Measurements from ENCODE around the gene ABCB1. TPM values are rescaled to one million over a fixed set of nuclear protein-coding genes. Genes with fewer than 3 reads are reported as not detected.

Gene ABCB1
- total RNA-seq, 1 donor from 2014 or later = not detected

GRCh38 chr7:87608431-87608830, 7.7 kb upstream of the ABCB1 start:
- no peaks in the 10 kb centered on the region for H3K4me1 Mint-ChIP-seq (ENCODE audit: low read depth)
- H3K9me3 Mint-ChIP-seq (ENCODE audit: low read depth) = no peaks in the 10 kb centered on the region
- no peak overlapping the region for H3K27ac Mint-ChIP-seq (ENCODE audit: unreplicated experiment)
- H3K27me3 Mint-ChIP-seq (ENCODE audit: low read depth) = peaks cover 42% of the 10 kb centered on the region
- no peak for DNase-seq (ENCODE audit: low spot score)
- no peaks in the 10 kb centered on the region for H3K36me3 Mint-ChIP-seq (ENCODE audit: low read depth)
- H3K4me3 Mint-ChIP-seq (ENCODE audit: unreplicated experiment) = no peak overlapping the region
- no peak for TF ChIP-seq CTCF (IDR thresholded peaks at IDR 0.05)

GRCh38 chr7:87604264-87604663, 3.6 kb upstream of the ABCB1 start:
- Mint-ChIP-seq H3K27me3 (ENCODE audit: low read depth) (peaks cover 56% of the 10 kb centered on the region), H3K4me3 (ENCODE audit: unreplicated experiment) (no peak overlapping the region), H3K4me1 (ENCODE audit: low read depth) (peaks cover 7% of the 10 kb centered on the region), H3K36me3 (ENCODE audit: low read depth) (peaks cover 3% of the 10 kb centered on the region), H3K27ac (ENCODE audit: unreplicated experiment) (no peak overlapping the region), H3K9me3 (ENCODE audit: low read depth) (no peaks in the 10 kb centered on the region)
- TF ChIP-seq CTCF (IDR thresholded peaks at IDR 0.05) = no peak
- DNase-seq (ENCODE audit: low spot score) = no peak

GRCh38 chr7:87599336-87599735, 1.3 kb downstream of the ABCB1 start:
- Mint-ChIP-seq H3K27me3 (ENCODE audit: low read depth) (peaks cover 58% of the 10 kb centered on the region), H3K9me3 (ENCODE audit: low read depth) (no peaks in the 10 kb centered on the region), H3K36me3 (ENCODE audit: low read depth) (peaks cover 3% of the 10 kb centered on the region), H3K4me1 (ENCODE audit: low read depth) (peaks cover 7% of the 10 kb centered on the region), H3K27ac (ENCODE audit: unreplicated experiment) (no peak overlapping the region), H3K4me3 (ENCODE audit: unreplicated experiment) (no peak overlapping the region)
- no peak for TF ChIP-seq CTCF (IDR thresholded peaks at IDR 0.05)
- DNase-seq (ENCODE audit: low spot score) = no peak

GRCh38 chr7:87598234-87599009, 2.3 kb downstream of the ABCB1 start:
- no peak overlapping the region for H3K27ac Mint-ChIP-seq (ENCODE audit: unreplicated experiment)
- H3K36me3 Mint-ChIP-seq (ENCODE audit: low read depth) = peaks cover 3% of the 10 kb centered on the region
- H3K4me3 Mint-ChIP-seq (ENCODE audit: unreplicated experiment) = no peak overlapping the region
- DNase-seq (ENCODE audit: low spot score) = no peak
- no peak for TF ChIP-seq CTCF (IDR thresholded peaks at IDR 0.05)
- no peaks in the 10 kb centered on the region for H3K9me3 Mint-ChIP-seq (ENCODE audit: low read depth)
- peaks cover 7% of the 10 kb centered on the region for H3K4me1 Mint-ChIP-seq (ENCODE audit: low read depth)
- H3K27me3 Mint-ChIP-seq (ENCODE audit: low read depth) = peaks cover 50% of the 10 kb centered on the region

- peaks cover 36% of the 10 kb centered on the region for H3K27me3 Mint-ChIP-seq (ENCODE audit: low read depth)
- no peak for DNase-seq (ENCODE audit: low spot score)
- no peak for TF ChIP-seq CTCF (IDR thresholded peaks at IDR 0.05)
- no peak overlapping the region for H3K27ac Mint-ChIP-seq (ENCODE audit: unreplicated experiment)
- H3K9me3 Mint-ChIP-seq (ENCODE audit: low read depth) = no peaks in the 10 kb centered on the region
- H3K4me1 Mint-ChIP-seq (ENCODE audit: low read depth) = peaks cover 7% of the 10 kb centered on the region
- H3K4me3 Mint-ChIP-seq (ENCODE audit: unreplicated experiment) = no peak overlapping the region
- H3K36me3 Mint-ChIP-seq (ENCODE audit: low read depth) = peaks cover 1% of the 10 kb centered on the region
Observed at GRCh38 chr7:87596696-87597095, 4.0 kb downstream of the ABCB1 start.
